Heart left ventricle (tissue), 16 donors: ENCODE results near the gene FBXL12. TPM values are rescaled to one million over a fixed set of nuclear protein-coding genes. Genes with fewer than 3 reads are reported as not detected.
"Not testable (repeated sequence)": the region's sequence is repeated elsewhere in the genome, so short reads cannot be mapped to it uniquely, and the experiment has no call there.

Source experiments
- ATAC-seq, 4 donors: fragments of 200-7000 bp; cut with Tn5 transposase; one replicate each; pipeline ENCODE4 v1.9.1; 2020 to 2022; ENCODE audit warnings: moderate library complexity in 4 of 4, mild to moderate bottlenecking in 3 of 4, moderate number of reproducible peaks in 1 of 4
- DNase-seq, 5 donors: peaks; one replicate each; pipeline ENCODE4 v3.0.0-alpha.2; 2020
- H3K27ac ChIP-seq, 12 donors: fragments of 200-600 bp; sonication (generic) in 4 of 12; one replicate each; pipeline versions ENCODE4 v1.5.0 to v1.8.0; 2016 to 2022; ENCODE audit warnings: mild to moderate bottlenecking in 2 of 12
- H3K27me3 ChIP-seq, 9 donors: fragments of 200-600 bp; sonication (generic) in 2 of 9; one replicate each; pipeline versions ENCODE4 v1.5.1 to v1.8.0; 2016 to 2022; ENCODE audit warnings: mild to moderate bottlenecking in 3 of 9
- H3K36me3 ChIP-seq, 9 donors: fragments of 200-600 bp; sonication (generic) in 2 of 9; one replicate each; pipeline versions ENCODE4 v1.5.0 to v1.8.0; 2018 to 2022; ENCODE audit warnings: mild to moderate bottlenecking in 2 of 9
- H3K4me1 ChIP-seq, 12 donors: fragments of 200-600 bp; sonication (generic) in 4 of 12; one replicate each; pipeline versions ENCODE4 v1.5.0 to v1.8.0; 2016 to 2022; ENCODE audit warnings: mild to moderate bottlenecking in 3 of 12
- H3K4me3 ChIP-seq, 12 donors: fragments of 200-600 bp; sonication (generic) in 4 of 12; one replicate each; pipeline versions ENCODE4 v1.5.0 to v1.8.0; 2017 to 2022; ENCODE audit warnings: mild to moderate bottlenecking in 9 of 12, moderate library complexity in 4 of 12
- H3K9me3 ChIP-seq, 12 donors: fragments of 200-600 bp; sonication (generic) in 4 of 12; one replicate each; pipeline versions ENCODE4 v1.5.0 to v1.8.0; 2016 to 2022; ENCODE audit warnings: mild to moderate bottlenecking in 1 of 12
- CTCF ChIP-seq, 12 donors: fragments of 200-600 bp; sonication (generic) in 4 of 12; IDR thresholded peaks; one replicate each; pipeline versions ENCODE4 v1.5.0 to v1.8.0; 2018 to 2022; ENCODE audit warnings: antibody characterized with exemption in 12 of 12, mild to moderate bottlenecking in 5 of 12
- POLR2A ChIP-seq, 2 donors: fragments of 450-650 bp; IDR thresholded peaks; one replicate each; pipeline ENCODE4 v1.6.1; 2017; ENCODE audit warnings: antibody characterized with exemption in 2 of 2, mild to moderate bottlenecking in 2 of 2, moderate library complexity in 2 of 2
- WGBS, 4 donors: extraction: QIAGEN DNeasy Blood & Tissue Kit in 2 of 4; methylation state at CpG; one replicate each; pipeline versions ENCODE4 v1.1.5 to v1.1.7; 2013 to 2018; 5-methylcytosine and 5-hydroxymethylcytosine counted together
- intact Hi-C, 10 donors: fragments of 100-400 bp; cut with DNase I; formaldehyde crosslinking; loops; one replicate each; pipeline versions ENCODE4 v1.11.1 to v1.14.2; 2022
- polyA plus RNA-seq, 2 donors: library from polyadenylated mRNA; stranded (reverse); fragments of 200-250 nt; gene quantifications; one replicate each; pipeline ENCODE4 v1.2.3, GENCODE V29; 2013
- total RNA-seq, 9 donors: library from RNA; depleted of rRNA in 2 of 9; stranded (reverse); fragments of >200 nt in 2 of 9; fragmentation: NEBNext Ultra II Directional in 3 of 9; extraction: Animal tissue kit (Norgen Biotek cat#: 25700) in 3 of 9; gene quantifications; one replicate each; pipeline versions ENCODE4 v1.1.0 to v1.2.4, GENCODE V29; 2016 to 2023
- donor health status: ischemic (EF 13 %, LVEDD 7.1; RV severe dilation, severe dysfunction).
- donor health status: healthy with polysubstance abuse.
- donor health status: DM: no; HTN: yes; CAD: no.
- donor health status: DM: no; HTN: no; CAD: no.
- donor health status: ischemic (EF 25% LVEDD 6.9; RV normal size, moderate dysfunction).
- donor health status: ischemic (EF 25% LVEDD 5.7; RV mildly dilated, moderate dysfunction).
- donor health status: healthy.
- donor health status: DM: yes; HTN: yes; CAD: no.
- donor health status: ischemic (EF 35%, LVEDD 5.7; RV mildly dilated, moderate dysfunction).
- donor health status: nonischemic (EF 11% LVEDD 7.7; RV severe dilation, severe dysfunction).
- donor health status: DM: yes; HTN: yes; CAD: no.
- donor health status: PGD.
- donor health status: ischemic (EF 29% LVEDD 5.4; RV normal size, mild dysfunction).
- donor health status: nonischemic (EF 23%, LVEDD 6.1; RV moderate dilation, normal function).

FBXL12 gene
- total and polyA plus RNA-seq, 11 donors, result 9.8 to 17.6 (median 12.2) TPM

- intact Hi-C loops, result loop anchor here in 5 of 10 donors (2.0 to 10.0 kb wide), 4 partner anchors 17 to 473 kb away; partner anchors contain the start of genes ZNF846 (in 4 of the 5), ZNF562 (in 2 of the 5) and ZNF426 (in 1 of the 5)
- peak overlapping the region; percentile 42 to 92 (median 66) for H3K4me3 ChIP-seq
Observed at GRCh38 chr19:9785367-9786331, 33.2 kb downstream of the FBXL12 start.

GRCh38 chr19:9784163-9784496 lies 34.7 kb downstream of the FBXL12 start:
- H3K27me3 ChIP-seq, H3K4me3 ChIP-seq, H3K9me3 ChIP-seq, ATAC-seq, DNase-seq, H3K36me3 ChIP-seq: not testable (repeated sequence)
- H3K27ac ChIP-seq, result peak overlapping the region in 4 of 12 donors; percentile 73 to 97 (median 86)
- WGBS, 4 donors, result 86 to 91% (median 90%) methylated on average over 6 of the region's 6 CpGs
- intact Hi-C loops, result loop anchor here in 5 of 10 donors (2.0 to 10.0 kb wide), 2 partner anchors 15 to 109 kb away; partner anchors contain the start of genes ZNF846 (in 4 of the 5) and ZNF562 (in 2 of the 5)
- H3K4me1 ChIP-seq, result peaks cover 0 to 19% (median 7%) of the 10 kb centered on the region in 12 donors

More at GRCh38 chr19:9785367-9786331, 33.2 kb downstream of the FBXL12 start:
- no peaks in the 10 kb centered on the region for H3K36me3 ChIP-seq
- peak; percentile 98 to 99 (median 98) for DNase-seq
- no peaks in the 10 kb centered on the region for H3K27me3 ChIP-seq
- ATAC-seq, result peak; percentile 92 to 96 (median 94)
- no peaks in the 10 kb centered on the region for H3K9me3 ChIP-seq
- H3K4me1 ChIP-seq, result peaks cover 0 to 26% (median 11%) of the 10 kb centered on the region in 12 donors
- WGBS, 4 donors, result 1 to 2% (median 2%) methylated on average over 46 to 74 of the region's 74 CpGs
- H3K27ac ChIP-seq, result peak overlapping the region; percentile 52 to 100 (median 96)
- TF ChIP-seq CTCF (IDR thresholded peaks at IDR 0.05) (no peak), POLR2A (IDR thresholded peaks at IDR 0.05) (peak in 1 of 2 donors; percentile 87)

- intact Hi-C loops, result loop anchor here in 2 of 10 donors (10.0 kb wide), 1 partner anchor 108 kb away; the partner anchor contains the start of gene ZNF562 (in 2 of the 2)
- TF ChIP-seq POLR2A (IDR thresholded peaks at IDR 0.05) (no peak), CTCF (IDR thresholded peaks at IDR 0.05) (no peak)
- Histone ChIP-seq H3K9me3 (peaks cover 0 to 21% (median 6%) of the 10 kb centered on the region in 12 donors), H3K4me1 (peaks cover 0 to 19% (median 7%) of the 10 kb centered on the region in 12 donors), H3K27me3 (no peaks in the 10 kb centered on the region), H3K36me3 (peaks cover 0 to 4% (median 0%) of the 10 kb centered on the region in 9 donors), H3K4me3 (no peak overlapping the region), H3K27ac (no peak overlapping the region)
- DNase-seq (no peak), ATAC-seq (no peak)
- WGBS, 4 donors, result 96 to 99% (median 97%) methylated on average over 2 of the region's 2 CpGs
Observed at GRCh38 chr19:9782338-9782737, 36.5 kb downstream of the FBXL12 start.

- WGBS, 4 donors, result 0 to 1% (median 1%) methylated on average over 50 to 65 of the region's 65 CpGs
- Histone ChIP-seq H3K4me3 (peak within 1 kb of the TSS; percentile 57 to 91 (median 78)), H3K4me1 (peaks cover 0 to 20% (median 15%) of the 10 kb centered on the region in 12 donors), H3K9me3 (peaks cover 0 to 12% (median 0%) of the 10 kb centered on the region in 12 donors), H3K27ac (peak within 1 kb of the TSS; percentile 89 to 98 (median 92)), H3K27me3 (no peaks in the 10 kb centered on the region), H3K36me3 (peaks cover 0 to 24% (median 13%) of the 10 kb centered on the region in 9 donors)
- DNase-seq, result peak; percentile 92 to 96 (median 95)
- intact Hi-C loops, result loop anchor here in 7 of 10 donors (1.0 to 5.0 kb wide), 7 partner anchors 16 to 230 kb away; partner anchors contain the start of genes ZNF562 (in 4 of the 7), ZNF561 (in 2 of the 7) and ZNF426 (in 1 of the 7)
- peak in 1 of 2 donors; percentile 62 for TF ChIP-seq POLR2A (IDR thresholded peaks at IDR 0.05)
- no peak for TF ChIP-seq CTCF (IDR thresholded peaks at IDR 0.05)
- peak; percentile 97 to 100 (median 99) for ATAC-seq
Observed at GRCh38 chr19:9768175-9769112, 50.4 kb downstream of the FBXL12 start, which contains the start of gene ZNF846. Gene ZNF846 (minus strand): TSS chr19:9768738. CDS start chr19:9764950, 3,788 bp downstream.
